ENCODE results near the gene PLEKHF1.
"Not testable (repeated sequence)": the region's sequence is repeated elsewhere in the genome, so short reads cannot be mapped to it uniquely, and the experiment has no call there.

The PLEKHF1 gene

DNA sequence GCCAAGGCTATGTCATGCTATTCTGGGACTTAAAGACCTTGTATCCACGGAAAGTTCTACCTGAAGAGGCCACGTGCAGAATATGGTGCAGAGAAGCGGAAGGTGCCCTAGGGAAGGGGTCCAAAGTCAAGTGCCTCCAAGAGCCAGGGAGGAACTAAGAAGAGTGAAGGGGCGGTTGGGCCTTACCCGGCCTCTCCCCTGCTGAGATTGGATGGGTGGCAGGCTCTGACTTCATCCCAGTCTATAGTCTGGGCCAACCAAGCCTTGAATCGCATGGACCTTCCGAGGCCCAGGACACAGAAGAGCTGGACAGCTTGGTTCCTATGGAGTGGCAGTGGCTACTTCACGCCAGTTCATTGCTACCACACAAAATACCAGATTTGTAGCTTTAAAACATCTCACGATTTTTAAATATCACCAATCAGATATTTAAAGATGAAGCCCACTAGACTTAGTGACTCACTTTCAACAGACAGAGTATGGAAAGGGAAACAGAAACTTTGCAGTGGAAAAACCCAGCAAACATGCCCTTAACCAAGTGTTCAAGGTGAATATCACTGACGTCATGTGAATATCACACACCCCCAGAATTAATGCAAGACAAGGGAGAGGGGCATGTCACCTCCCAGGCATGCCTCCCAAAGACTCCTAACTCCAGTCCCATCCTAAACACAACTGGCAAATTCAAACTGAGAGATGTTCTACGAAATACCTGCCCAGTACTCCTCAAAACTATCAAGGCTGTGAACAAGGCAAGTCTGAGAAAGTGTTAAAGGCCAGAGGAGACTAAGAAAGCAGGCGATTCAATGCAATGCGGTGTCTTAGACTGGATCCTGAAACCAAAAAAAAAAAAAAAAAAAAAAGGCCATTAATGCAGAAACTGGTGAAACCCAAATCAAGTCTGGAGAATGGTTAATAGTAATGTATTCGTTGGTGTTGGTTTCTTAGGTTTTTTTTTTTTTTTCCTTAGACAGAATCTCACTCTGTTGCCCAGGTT is 39.6 kb downstream of the PLEKHF1 start:
- DNase-seq = no peak

GRCh38 chr19:29705706-29706105 is 40.4 kb downstream of the PLEKHF1 start:
- no peak for DNase-seq

DNA sequence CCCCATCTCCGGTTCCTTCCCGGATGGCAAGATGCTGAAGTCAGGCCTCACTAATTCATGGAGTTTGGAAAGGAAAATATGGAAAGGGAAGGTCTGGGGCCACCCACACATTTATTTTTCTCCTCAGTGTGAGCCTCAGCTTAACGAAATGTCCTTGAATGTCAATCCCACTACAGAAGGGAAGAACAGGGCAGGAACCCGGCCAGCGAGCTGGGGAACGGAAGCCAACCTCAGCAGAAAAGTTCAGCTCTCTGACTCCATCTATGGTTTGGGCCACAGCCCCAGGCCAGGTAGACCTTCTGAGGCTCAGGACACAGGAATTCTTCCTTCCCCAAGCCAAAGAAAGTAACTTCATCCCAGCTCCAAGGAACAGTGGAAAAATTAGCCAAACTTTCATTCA is 41.4 kb downstream of the PLEKHF1 start:
- DNase-seq = no peak

GRCh38 chr19:29708554-29709439 is 43.5 kb downstream of the PLEKHF1 start:
- DNase-seq = no peak

DNA sequence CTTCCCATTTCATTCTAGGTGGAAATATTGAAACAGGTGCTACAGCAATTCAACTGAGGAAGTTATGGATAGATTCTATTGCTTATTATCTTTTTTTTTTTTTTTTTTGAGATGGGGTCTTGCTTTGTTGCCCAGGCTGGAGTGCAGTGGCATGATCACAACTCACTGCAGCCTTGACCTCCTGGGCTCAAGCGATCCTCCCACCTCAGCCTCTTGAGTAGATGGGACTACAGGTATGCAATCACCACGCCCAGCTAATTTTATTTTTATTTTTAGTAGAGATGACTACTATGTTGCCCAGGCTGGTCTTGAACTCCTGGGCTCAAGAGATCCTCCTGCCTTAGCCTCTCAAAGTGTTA is 44.2 kb downstream of the PLEKHF1 start:
- DNase-seq = not testable (repeated sequence)

DNA sequence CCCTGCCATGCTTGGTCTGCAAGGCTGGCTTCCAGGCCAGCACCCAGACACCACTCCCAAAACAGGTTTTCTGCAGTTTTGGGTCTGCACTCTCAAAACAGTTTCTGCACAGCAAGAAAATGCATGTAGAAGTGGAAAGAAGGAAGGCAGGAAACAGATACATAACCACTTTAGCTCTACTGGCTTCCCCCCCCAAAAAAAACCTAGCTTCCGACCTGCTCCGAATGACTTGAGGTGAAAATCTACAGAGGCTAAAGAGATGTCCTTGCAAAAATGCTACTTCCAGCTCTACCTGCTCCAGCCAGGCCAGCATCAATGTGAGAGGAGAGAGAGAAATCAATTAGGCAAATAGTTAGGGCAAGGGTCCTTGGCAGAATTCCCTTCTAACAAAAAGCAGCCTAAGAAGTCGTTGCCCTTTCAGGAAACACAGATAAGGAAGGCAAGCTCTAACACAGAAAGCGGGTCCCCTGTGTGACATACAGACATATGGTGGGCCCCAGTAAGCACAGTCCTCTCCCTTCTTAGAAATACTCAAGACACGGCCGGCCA is 46.4 kb downstream of the PLEKHF1 start:
- no peak for DNase-seq

DNA sequence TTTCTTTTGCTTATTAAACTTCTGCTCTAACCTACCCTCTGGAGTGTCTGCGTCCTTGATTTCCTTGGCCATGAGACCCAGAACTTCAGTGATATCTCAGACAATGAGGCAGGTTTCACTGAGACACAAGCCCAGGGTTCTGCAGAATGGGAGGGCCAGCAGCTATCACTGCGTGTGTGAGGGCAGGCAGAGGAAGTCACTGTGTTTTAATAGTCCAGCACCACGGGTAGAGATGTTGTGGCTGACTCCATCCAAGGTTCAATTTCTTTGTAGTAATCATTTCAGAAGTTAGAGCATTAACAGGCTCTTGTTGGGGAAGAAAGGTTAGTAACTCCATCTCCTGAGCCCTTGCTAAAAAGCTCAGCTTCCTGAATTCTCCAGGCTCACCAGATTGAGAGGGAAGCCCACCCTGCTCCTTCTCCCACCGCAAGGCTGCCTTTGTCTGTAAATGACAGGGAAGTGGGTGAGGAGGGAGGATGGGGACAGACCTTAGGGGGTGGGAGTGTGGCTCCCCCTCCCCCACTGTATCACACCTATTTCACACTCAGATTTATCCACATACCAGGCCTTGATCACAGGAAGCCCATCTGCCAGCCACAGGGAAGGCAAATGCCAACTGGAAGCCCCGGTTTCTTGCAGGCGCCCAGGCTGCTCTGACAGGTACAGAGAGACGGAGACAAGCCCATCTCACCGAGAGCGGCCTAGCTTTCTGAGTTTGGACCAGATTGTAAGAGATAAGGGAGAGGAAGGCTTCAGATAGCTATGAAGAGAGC is 47.7 kb downstream of the PLEKHF1 start:
- no peak for DNase-seq

GRCh38 chr19:29714371-29714952 is 49.2 kb downstream of the PLEKHF1 start:
- DNase-seq = no peak

- no peak for DNase-seq
Measured at GRCh38 chr19:29714953-29715700, 49.9 kb downstream of the PLEKHF1 start, which contains the start of gene C19orf12. TSS of gene C19orf12 (minus strand) at chr19:29715261. CDS start at chr19:29708413, 6,848 bp downstream.

GRCh38 chr19:29715701-29716581 is 50.7 kb downstream of the PLEKHF1 start:
- no peak for DNase-seq

GRCh38 chr19:29717051-29717450 is 51.8 kb downstream of the PLEKHF1 start:
- DNase-seq = no peak

GRCh38 chr19:29724102-29724641 is 58.9 kb downstream of the PLEKHF1 start:
- DNase-seq = no peak

- DNase-seq = no peak
Measured at GRCh38 chr19:29724746-29725145, 59.5 kb downstream of the PLEKHF1 start.
